ENCODE results near the gene PSG5.
"Not testable (repeated sequence)": the region's sequence is repeated elsewhere in the genome, so short reads cannot be mapped to it uniquely, and the experiment has no call there.

The PSG5 gene

GRCh38 chr19:43188092-43188491, 1.8 kb upstream of the PSG5 start:
- not testable (repeated sequence) for DNase-seq (ENCODE audit: low read depth in 2 of 2)

DNA sequence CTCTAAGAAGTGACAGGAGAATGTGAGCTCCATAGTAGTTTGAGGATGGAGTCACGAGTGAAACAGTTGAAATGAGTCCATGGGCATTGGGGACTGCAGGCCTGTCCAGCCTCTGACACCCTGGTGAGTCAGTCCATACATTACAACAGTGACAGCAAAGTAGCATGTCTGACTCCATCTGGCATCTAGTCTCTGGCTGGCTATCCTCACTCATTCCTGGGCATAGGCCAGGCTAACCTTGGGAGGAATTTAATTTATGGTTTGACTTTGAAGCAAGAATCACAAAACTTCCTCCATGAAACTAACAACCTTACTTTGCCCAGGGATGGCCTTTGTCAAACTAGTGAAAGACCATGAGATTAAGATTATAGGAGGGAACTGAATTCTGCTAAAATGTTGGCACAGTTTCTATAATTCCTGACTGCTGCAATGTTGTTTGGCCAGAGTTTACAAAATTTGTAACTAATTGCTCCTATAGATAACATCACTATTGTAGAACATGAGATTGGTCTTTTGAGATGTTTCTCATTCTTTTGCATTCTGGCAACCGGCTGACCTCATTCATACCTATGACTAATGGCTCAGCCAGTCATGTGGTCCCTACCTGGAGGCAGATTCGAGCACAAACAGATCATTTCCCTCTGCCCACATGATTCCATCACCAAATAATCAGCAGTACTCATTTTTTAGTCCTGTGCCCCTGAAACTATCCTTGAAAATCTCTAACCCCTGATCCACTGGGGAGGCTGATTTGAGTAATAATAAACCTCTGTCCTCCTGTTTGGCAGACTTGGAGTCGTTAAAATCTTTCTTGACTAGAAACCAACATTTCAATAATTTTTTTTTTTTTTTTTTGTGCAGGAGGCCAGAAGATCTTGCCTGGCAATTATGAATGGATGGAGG, 4.2 kb downstream of the PSG5 start:
- not testable (repeated sequence) for DNase-seq (ENCODE audit: low read depth in 2 of 2)

DNA sequence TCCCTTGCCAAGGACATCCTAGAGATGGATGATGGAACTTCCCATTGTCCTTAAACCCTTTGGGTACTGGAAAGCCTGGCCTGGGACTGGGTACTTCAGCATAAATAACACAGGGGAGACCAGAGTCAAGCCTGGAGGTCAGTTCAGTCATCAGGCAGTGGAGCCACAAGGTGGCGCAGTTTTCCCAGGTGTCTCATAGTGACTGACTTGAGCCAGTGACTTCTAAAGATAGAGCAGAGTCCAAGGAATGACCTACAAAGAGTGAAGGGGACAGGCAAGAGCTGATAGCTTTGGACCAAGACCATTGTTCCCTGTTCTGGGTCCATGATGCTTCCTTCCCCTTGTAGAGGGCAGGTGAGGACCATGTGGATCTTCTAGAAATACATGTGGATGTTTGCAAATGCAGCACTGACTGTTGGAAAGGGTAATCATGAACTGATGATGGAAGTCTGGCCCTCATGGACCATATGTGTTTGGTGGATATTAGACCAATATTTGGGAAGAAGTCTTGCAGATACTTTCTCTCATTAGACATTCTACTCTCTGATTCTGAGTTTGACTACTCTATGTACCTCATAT, 6.7 kb downstream of the PSG5 start:
- DNase-seq (ENCODE audit: low read depth in 2 of 2), result not testable (repeated sequence)

GRCh38 chr19:43178577-43178976, 7.8 kb downstream of the PSG5 start:
- not testable (repeated sequence) for DNase-seq (ENCODE audit: low read depth in 2 of 2)

DNA sequence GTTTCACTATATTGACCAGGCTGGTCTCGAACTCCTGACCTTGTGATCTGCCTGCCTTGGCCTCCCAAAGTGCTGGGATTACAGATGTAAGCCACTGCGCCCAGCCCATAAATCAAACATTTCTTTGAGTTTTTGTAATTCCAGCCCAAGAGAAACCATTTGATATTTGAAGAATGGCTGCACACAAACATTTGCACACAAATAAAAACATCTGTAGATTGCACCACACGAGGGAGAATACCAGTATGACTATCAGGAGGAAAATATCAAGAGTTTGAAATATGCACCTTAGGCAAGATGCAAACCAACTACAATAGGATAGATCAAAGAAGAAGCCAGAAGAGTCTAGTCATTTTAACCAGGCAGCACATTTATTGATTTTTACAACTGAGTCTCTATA, 20.4 kb downstream of the PSG5 start:
- DNase-seq (ENCODE audit: low read depth in 2 of 2), result not testable (repeated sequence)

DNA sequence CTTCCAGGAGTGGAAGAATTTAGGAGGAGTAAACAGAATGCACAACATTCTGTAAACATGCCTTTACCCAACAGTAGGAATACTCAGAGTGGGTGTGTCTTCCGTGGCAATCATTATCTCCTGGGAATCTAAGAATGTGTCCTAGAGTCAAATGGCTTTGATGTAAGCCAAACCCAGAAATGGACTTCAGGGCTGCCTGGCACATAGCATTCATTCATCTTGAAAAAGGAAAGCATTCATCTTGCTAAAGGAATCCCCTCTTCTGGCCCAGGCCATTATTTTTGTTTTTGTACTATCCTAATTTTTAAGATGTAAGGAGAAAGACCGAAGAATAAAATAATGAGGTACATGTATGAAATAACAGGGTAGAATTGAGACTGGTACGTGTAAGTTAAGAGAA, 23.2 kb downstream of the PSG5 start:
- DNase-seq (ENCODE audit: low read depth in 2 of 2), result not testable (repeated sequence)

GRCh38 chr19:43162261-43162660, 24.1 kb downstream of the PSG5 start:
- not testable (repeated sequence) for DNase-seq (ENCODE audit: low read depth in 2 of 2)

DNA sequence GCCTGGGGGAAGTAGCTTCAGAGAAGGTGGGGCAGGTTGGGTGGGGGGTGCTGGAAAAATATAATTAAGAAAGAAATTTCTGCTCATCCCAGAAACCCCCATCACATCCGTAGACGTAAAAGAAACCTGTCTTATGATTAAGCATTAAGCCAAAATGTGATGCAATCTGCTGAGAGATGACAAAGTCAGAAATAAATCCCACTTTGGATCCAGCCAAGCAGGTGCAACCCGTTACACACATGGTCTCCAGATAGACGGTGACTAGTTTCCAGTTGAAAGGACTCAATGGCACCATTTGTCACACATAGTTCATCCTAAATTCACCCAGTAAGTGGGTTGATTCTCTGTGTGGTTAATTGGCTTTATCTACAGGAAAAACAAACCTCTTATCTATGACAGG, 34.1 kb downstream of the PSG5 start:
- no peak for DNase-seq (ENCODE audit: low read depth in 2 of 2)

DNA sequence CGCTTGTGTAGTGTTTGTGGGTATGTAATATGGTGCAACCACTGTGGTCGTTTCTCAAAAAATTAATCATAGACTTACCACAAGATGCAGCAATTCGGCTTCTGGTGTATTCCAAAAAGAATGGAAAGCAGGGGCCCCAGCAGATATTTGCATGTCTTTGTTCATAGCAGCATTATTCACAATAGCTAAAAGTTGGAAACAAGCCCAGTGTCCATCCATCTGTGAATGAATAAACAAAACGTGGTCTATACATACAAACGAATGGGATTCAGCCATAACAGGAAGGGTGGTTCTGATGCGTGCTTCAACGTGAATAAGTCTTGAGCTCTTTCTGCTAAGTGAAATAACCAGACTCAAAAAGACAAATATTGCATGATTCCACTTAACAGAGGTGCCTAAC, 36.5 kb downstream of the PSG5 start:
- DNase-seq (ENCODE audit: low read depth in 2 of 2), result not testable (repeated sequence)

GRCh38 chr19:43148233-43148632, 38.1 kb downstream of the PSG5 start:
- no peak for DNase-seq (ENCODE audit: low read depth in 2 of 2)

DNA sequence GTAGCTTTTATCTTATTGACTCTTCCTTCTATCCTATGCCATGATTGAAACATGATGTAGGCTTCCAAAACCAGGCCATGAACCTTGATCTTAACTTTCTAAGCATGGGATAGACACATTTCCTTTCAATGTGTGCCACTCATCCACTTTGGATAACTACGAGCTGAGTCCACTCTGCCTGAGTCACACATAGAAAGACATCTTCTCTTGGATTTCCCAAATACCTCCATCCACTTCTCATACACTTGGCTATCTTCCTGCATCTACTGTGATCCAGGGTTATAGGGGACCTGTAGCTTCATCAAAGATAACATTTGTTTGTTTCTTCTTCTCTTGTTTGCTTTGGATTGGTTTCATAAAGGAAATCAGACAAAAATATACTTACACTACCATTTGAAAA, 44.6 kb downstream of the PSG5 start:
- not testable (repeated sequence) for DNase-seq (ENCODE audit: low read depth in 2 of 2)

DNA sequence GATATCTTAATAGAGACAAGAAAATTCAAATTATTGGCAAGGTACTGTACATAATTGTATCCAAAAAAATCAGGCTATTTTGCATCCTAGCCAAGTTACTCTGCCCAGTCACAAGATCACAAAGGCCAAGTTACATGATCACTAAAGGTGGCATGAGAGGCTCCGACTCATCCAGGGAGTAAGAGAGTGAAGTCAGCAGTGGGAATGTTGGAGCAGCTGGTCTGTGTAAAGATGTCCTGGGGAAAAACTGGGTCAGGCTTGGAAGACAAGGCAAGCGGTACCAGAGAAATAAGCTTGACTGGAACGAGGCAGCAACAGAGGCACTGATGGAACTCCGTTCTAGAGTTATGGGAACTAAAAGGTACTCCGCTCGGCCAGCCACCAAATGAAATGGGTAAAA, 53.6 kb downstream of the PSG5 start:
- no peak for DNase-seq (ENCODE audit: low read depth in 2 of 2)

GRCh38 chr19:43131281-43131842, 55.0 kb downstream of the PSG5 start:
- DNase-seq (ENCODE audit: low read depth in 2 of 2), result not testable (repeated sequence)

DNA sequence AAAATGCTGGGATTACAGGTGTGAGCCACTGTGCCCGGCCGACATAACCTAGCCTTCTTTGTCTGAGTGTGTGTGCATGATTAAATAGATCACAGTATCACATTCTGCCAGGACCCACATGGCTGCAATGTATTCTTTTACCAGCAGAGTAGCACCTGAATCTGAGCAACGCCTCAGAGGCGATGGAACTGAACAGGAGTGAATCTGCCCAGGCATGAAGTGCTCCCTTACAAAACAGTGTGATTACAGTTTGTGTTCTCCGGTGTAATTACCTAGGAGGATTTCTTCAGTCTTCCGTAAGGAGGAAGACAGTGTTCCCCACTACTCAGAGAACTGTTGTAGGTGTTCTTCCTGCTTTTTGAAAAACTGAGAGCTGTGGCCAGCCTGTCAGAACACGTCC, 57.1 kb downstream of the PSG5 start:
- not testable (repeated sequence) for DNase-seq (ENCODE audit: low read depth in 2 of 2)

DNA sequence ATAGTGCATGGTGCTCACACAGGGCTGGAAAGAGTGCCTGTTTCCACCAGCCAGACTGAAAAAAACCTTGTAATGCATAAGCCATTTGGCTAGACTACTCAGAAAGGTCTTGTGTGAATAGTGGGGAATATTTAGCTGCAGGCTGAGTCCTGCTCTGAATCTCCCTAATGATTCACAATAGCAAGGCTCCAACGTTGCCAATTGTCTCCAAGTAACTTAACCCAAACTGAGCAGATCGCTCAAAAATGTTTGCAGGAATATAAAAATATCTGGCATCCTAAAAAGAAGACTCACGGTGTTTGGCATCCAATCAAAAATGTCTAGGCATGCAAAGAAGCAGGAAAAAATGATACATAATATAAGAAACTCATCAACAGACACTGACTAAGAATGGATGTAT, 59.0 kb downstream of the PSG5 start:
- DNase-seq (ENCODE audit: low read depth in 2 of 2), result not testable (repeated sequence)

- no peak for DNase-seq (ENCODE audit: low read depth in 2 of 2)
Measured at GRCh38 chr19:43126720-43127119, 59.6 kb downstream of the PSG5 start.

DNA sequence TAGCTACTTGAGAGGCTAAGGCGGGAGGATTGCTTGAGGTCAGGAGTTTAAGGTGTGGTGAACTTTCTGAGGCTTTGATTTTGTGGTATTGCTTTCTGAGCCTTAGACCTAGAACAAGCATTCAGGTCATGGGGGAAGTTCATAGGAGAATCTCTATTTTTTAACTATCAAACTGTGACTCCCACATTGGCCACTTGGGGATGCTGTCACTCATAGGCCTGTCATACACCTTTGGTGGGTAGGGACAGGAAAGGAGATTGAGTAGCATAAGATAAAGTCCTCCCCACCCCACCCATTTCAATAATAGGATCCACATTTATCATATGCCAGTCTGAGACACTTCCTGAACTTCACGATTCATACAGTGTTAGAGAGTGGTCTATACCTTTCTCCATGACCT, 62.0 kb downstream of the PSG5 start:
- DNase-seq (ENCODE audit: low read depth in 2 of 2), result no peak

DNA sequence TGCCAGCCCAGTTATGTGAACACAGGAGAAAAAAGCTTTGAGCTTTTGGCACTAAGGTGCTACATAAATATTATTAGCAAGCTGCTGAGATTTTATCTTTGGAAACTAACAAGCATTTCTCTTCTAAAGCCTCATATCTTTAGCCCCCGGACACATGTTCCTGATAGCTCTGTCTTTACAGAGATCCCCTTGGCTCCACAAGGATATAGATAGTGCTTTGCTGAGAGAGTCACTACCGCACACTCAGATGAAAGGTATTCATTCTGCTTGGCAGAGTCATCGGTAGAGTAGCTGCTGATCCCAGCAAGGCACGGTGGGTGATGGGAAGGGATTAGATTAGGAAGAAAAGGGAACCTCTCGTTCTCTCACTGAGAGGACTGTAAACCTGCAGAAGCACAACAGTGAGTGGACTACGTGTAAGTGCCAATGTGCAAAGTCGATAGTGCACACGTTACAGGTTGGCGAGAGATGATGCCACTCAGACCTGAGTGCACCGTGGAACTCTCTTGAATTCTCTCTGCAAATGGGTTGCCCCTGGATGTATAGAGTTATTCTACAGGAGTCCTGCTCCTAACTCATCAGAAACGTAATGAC, 65.8 kb downstream of the PSG5 start:
- not testable (repeated sequence) for DNase-seq (ENCODE audit: low read depth in 2 of 2)

DNA sequence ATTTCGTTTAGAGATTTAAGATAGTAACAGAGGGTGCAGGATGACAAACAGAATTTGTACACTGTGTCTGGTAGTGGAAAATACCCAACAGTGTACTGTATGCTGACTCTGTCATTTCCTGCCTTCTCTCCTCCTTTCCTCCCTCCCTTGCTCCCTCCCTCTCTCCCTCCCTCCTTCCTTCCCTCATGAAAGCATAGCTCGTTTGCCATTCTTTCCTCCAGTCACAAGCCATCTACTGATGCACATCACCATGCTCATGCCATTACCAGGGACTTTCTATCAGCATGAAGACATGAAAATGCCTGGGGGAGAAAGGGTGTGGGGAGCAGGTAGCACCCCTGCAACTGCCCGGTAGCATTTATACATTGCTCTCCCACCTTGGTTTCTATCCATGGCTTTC, 66.8 kb downstream of the PSG5 start:
- DNase-seq (ENCODE audit: low read depth in 2 of 2), result not testable (repeated sequence)
